IPS DF 4.7 (cell line): Measurements from ENCODE around the gene PRR20E.
"Not testable (repeated sequence)": the region's sequence is repeated elsewhere in the genome, so short reads cannot be mapped to it uniquely, and the experiment has no call there.

Source experiments
- DNase-seq: peaks from one replicate; pipeline ENCODE4 v3.0.0-alpha.2; 2013; ENCODE audit warnings: low spot score; ENCODE audit errors: extremely low read depth

PRR20E gene

DNA sequence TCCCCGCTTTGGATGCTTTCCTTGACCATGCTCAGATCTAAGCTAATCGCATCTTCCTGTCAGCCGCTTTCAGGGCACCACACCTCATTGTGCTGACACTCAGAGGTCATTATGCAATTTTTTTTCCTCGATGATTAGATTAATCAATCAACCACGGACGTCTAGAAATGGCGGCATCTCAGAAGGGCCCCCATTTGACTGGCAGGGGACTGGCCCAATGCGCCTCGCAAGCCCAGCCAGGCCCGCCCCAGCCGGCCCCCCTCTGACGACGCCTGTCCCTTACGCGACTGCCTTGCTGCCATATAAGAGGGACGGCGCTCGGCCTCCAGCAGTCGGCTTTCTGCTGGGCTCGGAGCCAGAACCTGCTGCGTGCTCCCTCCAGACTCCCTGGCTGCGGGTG, at the start of gene PRR20E:
TSS of gene PRR20E (plus strand) at position 301 of the 400 bp plus-strand sequence. CDS start 387 bp downstream, outside the sequence.
- not testable (repeated sequence) for DNase-seq

DNA sequence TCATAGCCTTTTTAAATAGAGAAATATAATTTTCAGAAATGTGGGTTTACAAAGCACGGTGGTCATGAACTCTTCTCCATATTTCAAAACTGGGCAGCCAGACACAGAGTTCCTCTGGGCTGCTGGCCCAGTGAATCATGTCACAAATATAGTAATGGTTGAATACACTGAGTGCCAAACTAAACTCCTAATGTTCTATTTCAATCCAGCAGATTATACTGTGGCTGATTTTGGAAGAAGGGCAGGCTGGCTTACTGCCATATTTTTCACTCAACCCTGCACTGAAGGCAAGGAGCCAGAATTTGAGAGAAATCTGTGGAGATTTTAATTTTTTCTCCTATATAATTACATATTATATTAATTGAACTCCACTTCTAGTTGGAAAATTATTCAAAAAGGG, 43.3 kb upstream of the PRR20E start:
- no peak for DNase-seq

DNA sequence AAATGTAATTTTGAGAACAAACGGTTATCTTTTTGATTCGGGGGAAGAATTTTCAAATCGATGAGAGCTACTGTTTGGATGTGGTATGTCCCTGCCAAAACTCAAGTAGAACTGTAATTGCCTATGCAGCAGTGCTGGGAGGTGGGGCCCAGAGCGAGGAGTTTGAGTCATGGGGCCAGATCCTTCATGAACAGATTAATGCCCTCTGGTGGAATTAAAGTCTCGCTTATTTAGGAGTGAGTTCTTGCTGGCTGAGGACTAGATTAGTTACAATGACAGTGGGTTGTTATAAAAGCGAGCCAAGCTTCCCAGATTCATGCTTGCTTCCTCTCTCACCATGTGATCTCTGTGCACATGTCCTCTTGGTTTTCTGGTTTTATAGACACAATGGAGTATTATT, 38.1 kb upstream of the PRR20E start:
- no peak for DNase-seq

DNA sequence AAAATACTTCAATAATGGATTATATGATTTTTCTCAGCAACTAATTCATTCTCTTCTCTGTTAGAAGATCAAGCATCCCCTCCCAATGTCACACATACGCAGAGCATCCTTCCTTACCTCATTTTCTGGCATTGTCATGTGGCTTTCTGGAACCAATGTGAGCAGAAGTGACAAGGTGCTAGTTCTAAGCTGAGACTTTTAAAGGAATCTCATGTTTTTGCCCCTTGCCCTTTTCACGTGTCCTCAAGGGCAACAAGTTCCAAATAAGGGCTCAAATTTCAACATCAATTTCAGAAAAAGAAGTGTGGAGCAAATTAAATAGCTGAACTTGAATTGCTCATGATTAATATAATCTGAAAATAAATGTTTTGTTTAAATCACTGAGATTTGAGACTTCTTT, 30.9 kb upstream of the PRR20E start:
- DNase-seq = no peak

DNA sequence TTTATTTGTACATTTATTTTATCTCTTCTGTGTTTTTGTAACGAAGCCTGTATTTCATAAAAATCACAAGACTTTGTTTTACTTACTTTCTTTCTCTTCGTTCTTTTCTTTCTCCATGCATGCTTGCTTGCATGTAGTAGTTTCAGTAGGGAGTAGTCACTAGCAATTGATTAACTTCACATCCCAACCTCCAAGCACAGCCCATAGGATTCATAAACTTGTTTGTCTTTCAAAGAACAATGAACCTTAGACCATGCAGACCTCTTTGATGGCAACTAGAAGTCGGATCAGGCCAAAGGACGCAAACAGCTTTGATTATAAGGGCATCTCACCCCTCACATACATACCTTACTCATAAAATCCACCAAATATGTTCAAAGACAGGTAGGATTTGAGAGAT, 29.4 kb upstream of the PRR20E start:
- DNase-seq = no peak

DNA sequence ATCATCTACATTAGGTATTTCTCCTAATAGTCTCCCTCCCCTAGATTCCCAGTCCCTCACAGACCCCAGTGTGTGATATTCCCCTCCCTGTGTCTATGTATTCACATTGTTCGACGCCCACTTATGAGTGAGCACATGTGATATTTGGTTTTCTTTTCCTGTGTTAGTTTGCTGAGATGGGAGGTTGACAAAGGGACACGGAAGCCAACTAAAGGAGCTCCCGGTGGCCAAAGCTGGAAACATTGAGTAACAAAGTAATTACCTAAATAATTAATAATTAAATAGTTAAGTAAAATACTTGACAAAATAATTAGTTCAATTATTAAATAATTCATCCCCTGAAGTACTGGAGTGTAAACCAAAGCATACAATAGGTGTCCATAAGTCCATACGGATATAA, 28.0 kb upstream of the PRR20E start:
- no peak for DNase-seq

DNA sequence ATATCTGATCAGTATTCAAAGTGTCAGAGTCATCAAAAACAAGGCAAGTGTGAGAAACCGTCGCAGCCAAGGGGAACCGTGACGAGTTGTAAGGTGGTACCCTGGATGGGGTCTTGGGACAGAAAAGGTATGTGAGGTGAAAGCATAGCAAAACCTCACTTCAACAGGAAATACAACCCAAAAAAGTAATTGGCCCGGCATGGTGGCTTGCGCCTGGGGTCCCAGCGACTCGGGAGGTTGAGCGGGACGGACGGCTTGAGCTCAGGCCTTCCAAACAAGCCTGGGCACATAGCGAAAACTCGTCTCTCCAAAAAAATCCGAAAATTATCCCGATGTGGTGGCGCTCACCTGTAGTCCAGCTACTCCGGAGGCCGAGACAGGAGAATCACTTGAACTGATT, 27.2 kb upstream of the PRR20E start:
- DNase-seq = not testable (repeated sequence)

DNA sequence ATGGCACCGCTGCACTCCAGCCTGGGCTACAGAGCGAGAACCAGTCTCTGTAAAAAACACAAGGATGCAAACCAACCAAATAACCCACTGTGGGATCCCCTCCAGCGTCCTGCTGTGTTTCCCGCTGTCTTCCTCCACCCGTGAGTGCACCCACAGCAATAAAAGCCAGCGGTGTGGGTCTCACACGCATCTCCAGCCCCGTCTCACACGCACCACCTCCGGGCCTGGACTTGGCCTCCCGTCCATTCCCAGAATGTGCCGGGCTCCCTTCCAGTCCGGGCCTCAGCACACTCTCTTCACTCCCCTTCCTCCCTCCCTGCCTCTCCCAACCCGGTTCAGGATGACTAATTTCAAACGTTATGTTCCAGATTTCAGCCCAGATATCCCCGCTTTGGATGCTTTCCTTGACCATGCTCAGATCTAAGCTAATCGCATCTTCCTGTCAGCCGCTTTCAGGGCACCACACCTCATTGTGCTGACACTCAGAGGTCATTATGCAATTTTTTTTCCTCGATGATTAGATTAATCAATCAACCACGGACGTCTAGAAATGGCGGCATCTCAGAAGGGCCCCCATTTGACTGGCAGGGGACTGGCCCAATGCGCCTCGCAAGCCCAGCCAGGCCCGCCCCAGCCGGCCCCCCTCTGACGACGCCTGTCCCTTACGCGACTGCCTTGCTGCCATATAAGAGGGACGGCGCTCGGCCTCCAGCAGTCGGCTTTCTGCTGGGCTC, 26.6 kb upstream of the PRR20E start, which contains the start of gene PRR20A:
TSS of gene PRR20A (plus strand) at position 684 of the 734 bp plus-strand sequence. CDS start 387 bp downstream, outside the sequence.
- not testable (repeated sequence) for DNase-seq

DNA sequence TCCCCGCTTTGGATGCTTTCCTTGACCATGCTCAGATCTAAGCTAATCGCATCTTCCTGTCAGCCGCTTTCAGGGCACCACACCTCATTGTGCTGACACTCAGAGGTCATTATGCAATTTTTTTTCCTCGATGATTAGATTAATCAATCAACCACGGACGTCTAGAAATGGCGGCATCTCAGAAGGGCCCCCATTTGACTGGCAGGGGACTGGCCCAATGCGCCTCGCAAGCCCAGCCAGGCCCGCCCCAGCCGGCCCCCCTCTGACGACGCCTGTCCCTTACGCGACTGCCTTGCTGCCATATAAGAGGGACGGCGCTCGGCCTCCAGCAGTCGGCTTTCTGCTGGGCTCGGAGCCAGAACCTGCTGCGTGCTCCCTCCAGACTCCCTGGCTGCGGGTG, 19.8 kb upstream of the PRR20E start, which contains the start of gene PRR20B:
TSS of gene PRR20B (plus strand) at position 301 of the 400 bp plus-strand sequence. CDS start 387 bp downstream, outside the sequence.
- not testable (repeated sequence) for DNase-seq

DNA sequence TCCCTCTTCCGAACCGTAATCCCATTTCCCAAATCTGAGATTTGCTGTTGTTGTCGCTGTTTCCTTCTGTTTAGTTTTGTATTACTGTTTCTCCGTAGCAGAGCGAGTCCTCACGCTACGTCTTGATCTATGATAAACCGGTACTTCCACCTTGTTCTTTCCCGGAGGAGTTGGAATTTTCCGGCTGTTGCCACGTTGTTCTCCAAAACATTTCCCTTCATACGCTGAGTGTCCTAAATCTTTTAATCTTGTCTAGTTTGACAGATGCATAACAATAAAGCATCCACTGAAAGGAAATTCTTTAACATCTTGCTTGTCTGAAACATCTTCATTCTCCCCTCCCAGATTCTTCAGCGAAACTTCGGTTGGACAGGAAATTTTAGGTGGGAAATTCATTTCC, 18.9 kb upstream of the PRR20E start:
- DNase-seq = not testable (repeated sequence)

DNA sequence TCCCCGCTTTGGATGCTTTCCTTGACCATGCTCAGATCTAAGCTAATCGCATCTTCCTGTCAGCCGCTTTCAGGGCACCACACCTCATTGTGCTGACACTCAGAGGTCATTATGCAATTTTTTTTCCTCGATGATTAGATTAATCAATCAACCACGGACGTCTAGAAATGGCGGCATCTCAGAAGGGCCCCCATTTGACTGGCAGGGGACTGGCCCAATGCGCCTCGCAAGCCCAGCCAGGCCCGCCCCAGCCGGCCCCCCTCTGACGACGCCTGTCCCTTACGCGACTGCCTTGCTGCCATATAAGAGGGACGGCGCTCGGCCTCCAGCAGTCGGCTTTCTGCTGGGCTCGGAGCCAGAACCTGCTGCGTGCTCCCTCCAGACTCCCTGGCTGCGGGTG, 13.2 kb upstream of the PRR20E start, which contains the start of gene PRR20C:
TSS of gene PRR20C (plus strand) at position 301 of the 400 bp plus-strand sequence. CDS start 387 bp downstream, outside the sequence.
- DNase-seq = not testable (repeated sequence)

DNA sequence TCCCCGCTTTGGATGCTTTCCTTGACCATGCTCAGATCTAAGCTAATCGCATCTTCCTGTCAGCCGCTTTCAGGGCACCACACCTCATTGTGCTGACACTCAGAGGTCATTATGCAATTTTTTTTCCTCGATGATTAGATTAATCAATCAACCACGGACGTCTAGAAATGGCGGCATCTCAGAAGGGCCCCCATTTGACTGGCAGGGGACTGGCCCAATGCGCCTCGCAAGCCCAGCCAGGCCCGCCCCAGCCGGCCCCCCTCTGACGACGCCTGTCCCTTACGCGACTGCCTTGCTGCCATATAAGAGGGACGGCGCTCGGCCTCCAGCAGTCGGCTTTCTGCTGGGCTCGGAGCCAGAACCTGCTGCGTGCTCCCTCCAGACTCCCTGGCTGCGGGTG, 6.7 kb upstream of the PRR20E start, which contains the start of gene PRR20D:
TSS of gene PRR20D (plus strand) at position 301 of the 400 bp plus-strand sequence. CDS start 387 bp downstream, outside the sequence.
- DNase-seq = not testable (repeated sequence)

DNA sequence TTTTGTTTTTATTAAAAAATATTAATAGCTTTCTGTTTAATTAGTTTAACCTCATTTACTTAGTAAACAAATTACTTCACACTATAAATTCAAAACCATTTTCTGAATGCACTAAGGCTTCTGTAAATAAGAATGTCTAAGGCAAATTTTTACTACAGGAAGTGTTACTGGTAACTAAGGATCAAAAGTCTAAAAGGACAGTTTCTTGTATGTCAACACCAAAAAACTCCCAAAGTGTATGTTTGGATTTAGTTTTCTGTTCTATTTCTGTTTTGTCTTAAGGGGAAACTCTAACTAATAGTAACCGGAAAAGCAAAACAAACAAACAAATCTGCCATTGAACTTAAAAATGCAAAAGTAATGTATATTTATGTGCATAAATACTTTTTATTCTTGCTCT, 24.7 kb downstream of the PRR20E start:
- no peak for DNase-seq

DNA sequence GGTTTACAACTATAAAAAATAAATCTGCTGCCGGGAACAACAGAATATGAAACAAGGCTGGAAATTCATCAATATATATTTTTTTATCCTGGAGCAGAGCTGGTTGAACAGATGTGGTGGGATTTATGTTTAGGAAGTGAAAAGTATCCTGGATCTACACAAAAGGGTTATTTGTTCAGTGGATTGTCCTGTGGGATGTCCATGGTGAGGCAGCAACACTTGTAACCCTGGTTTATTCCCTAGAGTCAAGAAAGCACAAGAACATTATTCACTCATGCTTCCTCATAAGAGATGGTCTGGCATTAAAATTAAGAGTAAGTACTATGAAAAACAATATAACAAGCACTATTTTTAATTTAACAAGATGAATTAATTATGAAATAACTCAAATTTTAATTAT, 46.0 kb downstream of the PRR20E start:
- no peak for DNase-seq
